Ovary (tissue), 3 donors: ENCODE results near the gene FERMT2.

Experiments used
- CTCF ChIP-seq, 3 donors: fragments of 450-650 bp in 2 of 3; fragments of 200-600 bp in 1 of 3; IDR thresholded peaks; one replicate each; pipeline versions ENCODE4 v1.5.1 to v1.8.0; 2016 to 2022; ENCODE audit warnings: antibody characterized with exemption in 3 of 3, mild to moderate bottlenecking in 1 of 3
- EP300 ChIP-seq: sonication (generic); formaldehyde crosslinking; IDR thresholded peaks from one replicate; pipeline ENCODE4 v1.6.1; 2017; ENCODE audit warnings: antibody characterized with exemption
- POLR2A ChIP-seq: fragments of 450-650 bp; IDR thresholded peaks from one replicate; pipeline ENCODE4 v1.6.1; 2017; ENCODE audit warnings: antibody characterized with exemption, mild to moderate bottlenecking, moderate library complexity
- donor health status: DM: no; HTN: no; CAD: no.

- TF ChIP-seq POLR2A (no peak), CTCF (IDR thresholded peaks at IDR 0.05) (no peak), EP300 (no peak)
Observed at GRCh38 chr14:52888159-52888558, 62.7 kb downstream of the FERMT2 start.
